ENCODE data around the gene ZNF83. TPM values are rescaled to one million over a fixed set of nuclear protein-coding genes. Genes with fewer than 3 reads are reported as not detected.
"Not testable (repeated sequence)": the region's sequence is repeated elsewhere in the genome, so short reads cannot be mapped to it uniquely, and the experiment has no call there.

The ZNF83 gene
- total RNA-seq, 1 donor from 2014 or later = 58.7 TPM

DNA sequence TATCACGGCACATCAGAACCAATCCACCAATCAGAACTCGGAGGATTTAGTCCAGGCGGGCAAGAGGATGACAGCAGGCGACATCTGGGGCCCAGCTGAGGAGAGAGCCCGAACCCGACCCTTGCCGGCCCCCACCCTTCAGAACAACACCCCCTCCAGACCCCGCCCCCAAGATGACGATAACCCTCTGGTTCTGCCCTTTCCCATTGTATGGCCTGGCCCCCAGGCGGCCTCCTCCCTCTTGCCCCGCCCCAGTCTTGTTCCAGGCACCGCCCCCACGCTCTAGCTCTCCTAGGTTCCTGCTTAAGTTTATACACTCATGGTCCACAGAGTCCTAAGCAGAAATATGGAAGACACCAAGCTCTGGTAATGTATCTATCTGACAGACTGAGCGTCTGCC is 2.8 kb upstream of the ZNF83 start:
- DNase-seq (ENCODE audit: extremely low read depth, low read depth, low spot score) = no peak

DNA sequence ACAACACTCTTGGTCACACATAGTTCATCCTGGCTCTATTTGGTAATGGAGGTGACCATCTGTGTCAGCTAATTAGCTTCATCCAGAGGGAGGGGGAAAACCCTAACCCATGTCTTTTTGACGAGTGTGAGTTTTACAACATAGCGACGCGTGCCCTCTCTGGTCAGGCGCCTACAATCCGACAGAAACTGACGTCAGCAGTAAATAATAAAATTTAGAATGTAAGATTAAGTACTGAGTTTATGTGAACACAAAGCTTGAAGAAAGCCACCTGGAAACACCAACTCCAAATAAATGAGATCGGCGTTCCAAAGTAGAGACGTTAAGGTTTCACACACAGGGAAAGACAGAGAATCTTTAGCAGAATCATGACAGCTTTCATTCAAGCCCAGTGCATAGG is 1.8 kb upstream of the ZNF83 start:
- no peak for DNase-seq (ENCODE audit: extremely low read depth, low read depth, low spot score)

DNA sequence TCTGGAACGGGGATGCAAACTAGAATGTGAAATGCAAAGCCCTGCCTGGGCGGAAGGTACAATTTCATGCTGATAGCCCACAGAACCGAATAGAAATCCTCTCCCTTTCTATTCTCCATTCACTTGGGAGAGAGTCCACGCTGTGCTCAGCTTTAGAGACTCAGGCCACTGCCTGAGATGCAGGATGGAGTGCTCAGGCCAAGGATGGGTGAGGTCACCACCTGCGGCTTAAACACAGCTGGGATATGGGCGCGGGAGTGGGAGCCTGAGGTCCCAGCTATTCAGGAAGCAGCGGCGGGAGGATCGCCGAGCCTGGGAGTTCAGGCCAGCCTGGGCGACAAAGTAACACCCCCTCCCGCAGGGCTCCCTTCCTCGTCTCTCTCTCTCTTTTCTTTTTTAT is 446 bp upstream of the ZNF83 start:
- no peak for DNase-seq (ENCODE audit: extremely low read depth, low read depth, low spot score)

DNA sequence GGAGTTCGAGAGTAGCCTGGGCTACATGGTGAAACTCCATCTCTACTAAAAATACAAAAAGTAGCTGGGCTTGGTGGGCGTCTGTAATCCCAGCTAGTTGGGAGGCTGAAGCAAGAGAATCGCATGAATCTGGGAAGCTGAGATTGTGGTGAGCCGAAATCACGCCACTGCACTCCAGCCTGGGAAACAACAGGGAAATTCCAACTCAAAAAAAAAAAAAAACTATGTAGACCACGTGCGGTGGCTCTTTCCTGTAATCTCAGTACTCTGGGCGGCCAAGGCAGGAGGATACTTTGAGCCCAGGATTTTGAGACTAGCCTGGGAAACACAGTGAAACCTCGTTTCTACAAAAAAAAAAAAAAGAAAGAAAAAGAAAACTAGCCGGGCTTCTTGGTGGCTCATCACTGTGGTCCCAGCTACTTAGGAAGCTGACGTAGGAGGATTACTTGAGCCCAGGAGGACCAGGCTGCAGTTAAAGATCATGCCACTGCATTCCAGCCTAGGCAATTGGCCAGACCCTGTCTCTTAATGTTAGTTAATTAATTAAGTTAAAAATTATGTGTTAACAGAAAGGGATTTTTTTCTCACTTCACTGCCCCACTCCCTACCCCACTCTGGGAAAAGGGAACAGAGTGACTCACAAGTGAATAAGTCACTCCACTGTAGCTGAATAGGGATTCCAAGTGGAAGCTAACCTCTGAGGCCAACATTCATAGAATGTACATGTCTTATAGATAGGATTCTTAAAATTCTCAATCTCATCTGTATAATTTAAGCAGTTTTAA is 2.2 kb downstream of the ZNF83 start:
- DNase-seq (ENCODE audit: extremely low read depth, low read depth, low spot score) = no peak

DNA sequence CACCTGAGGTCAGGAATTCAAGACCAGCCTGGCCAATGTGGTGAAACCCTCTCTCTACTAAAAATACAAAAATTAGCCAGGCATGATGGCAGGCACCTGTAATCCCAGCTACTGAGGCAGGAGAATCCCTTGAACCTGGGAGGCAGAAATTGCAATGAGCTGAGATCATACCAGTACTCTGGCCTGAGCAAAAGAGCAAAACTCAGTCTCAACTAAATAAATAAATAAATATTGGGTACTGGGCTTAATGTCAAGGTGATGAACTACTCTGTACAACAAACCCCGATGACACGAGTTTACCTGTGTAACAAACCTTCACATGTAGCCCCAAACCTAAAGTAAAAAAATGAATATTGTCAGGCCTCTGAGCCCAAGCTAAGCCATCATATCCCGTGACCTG is 10.7 kb downstream of the ZNF83 start:
- DNase-seq (ENCODE audit: extremely low read depth, low read depth, low spot score) = not testable (repeated sequence)

DNA sequence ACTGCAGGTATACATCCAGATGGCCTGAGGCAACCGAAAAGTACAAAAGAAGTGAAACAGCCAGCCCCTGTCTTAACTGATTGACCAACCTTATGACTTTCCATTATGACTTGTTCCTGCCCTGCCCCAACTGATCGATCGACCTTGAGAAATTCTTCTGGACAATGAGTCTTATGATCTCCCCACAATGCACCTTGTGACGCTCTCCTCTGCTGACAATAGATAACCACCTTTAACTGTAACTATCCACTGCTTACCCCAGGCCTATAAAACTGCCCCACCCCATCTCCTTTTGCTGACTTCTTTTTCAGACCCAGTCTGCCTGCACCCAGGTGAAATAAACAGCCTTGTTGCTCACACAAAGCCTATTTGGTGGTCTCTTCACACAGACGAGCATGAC is 11.2 kb downstream of the ZNF83 start:
- no peak for DNase-seq (ENCODE audit: extremely low read depth, low read depth, low spot score)

DNA sequence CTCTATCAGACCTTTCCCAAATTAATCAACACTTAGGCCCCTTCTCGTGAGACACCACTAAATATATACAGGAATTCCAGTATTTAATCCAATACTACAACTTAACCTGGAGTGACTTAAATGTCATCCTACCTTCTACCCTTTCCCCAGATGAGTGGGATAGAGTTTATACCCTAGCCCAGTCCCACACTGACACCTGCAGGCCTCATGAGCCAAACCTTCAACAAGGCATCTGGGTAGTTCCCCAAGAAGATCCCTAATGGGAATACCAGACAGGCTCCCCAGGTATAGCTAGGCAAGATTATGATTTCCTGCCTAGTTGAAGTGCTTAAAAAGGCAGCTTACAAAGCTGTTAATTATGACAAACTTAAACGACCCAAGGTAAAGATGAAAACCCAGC is 15.9 kb downstream of the ZNF83 start:
- DNase-seq (ENCODE audit: extremely low read depth, low read depth, low spot score) = no peak

DNA sequence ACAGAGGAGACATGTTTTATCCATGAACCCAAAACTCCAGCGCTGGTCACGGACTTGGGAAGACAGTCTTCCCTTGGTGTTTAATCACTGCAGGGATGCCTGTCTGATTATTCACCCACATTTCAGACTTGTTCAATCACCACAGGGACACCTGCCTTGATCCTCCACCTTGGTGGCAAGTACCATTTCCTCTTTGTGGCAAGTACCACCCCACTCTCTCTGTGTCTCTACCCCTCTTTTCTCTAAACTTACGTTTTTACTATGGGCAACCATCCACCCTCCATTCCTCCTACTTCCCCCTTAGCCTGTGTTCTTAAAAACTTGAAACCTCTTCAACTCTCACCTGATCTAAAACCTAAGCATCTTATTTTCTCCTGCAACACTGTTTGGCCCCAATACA is 16.8 kb downstream of the ZNF83 start:
- no peak for DNase-seq (ENCODE audit: extremely low read depth, low read depth, low spot score)

DNA sequence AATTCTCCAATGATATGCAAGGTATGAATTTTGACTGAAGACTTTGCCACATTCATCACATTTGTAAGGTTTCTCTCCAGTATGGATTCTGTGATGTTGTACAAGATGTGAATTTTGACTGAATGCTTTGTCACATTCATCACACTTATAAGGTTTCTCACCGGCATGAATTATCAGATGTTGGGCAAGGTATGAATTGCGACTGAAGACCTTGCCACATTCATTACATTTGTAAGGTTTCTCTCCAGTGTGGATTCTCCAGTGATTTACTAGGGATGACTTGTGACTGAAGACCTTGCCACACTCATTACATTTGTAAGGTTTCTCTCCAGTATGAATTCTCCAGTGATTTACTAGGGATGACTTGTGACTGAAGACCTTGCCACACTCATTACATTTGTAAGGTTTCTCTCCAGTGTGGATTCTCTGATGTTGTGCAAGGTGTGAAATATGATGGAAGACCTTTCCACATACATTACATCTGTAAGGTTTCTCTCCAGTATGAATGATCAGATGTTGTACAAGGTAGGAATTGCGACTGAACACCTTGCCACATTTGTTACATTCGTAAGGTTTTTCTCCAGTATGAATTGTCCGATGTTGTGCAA is 24.8 kb downstream of the ZNF83 start:
- DNase-seq (ENCODE audit: extremely low read depth, low read depth, low spot score) = no peak

DNA sequence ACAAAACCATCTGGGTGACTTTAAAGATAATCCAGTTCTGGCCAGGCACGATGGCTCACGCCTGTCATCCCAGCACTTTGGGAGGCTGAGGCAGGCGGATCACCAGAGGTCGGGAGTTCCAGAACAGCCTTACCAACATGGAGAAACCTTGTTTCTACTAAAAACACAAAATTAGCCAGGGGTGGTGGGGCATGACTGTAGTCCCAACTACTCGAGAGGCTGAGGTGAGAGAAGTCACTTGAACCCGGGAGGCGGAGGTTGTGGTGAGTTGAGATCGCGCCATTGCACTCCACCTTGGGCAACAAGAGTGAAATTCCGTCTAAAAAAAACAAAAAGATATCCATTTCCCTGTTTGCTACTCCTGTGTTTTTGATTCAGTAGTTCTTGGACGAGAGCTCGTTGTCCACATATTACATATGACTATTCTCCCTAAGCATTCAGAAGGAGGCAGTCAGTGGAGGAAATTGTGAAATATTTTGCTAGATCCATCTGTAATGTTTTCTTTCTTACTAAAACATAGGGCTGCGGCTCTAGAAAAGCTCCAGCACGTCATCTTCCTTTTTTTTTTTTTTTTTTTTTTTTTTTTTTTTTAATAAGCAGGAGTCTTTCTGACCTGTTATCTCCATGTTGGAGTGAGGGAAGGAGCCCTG is 34.5 kb downstream of the ZNF83 start:
- no peak for DNase-seq (ENCODE audit: extremely low read depth, low read depth, low spot score)

DNA sequence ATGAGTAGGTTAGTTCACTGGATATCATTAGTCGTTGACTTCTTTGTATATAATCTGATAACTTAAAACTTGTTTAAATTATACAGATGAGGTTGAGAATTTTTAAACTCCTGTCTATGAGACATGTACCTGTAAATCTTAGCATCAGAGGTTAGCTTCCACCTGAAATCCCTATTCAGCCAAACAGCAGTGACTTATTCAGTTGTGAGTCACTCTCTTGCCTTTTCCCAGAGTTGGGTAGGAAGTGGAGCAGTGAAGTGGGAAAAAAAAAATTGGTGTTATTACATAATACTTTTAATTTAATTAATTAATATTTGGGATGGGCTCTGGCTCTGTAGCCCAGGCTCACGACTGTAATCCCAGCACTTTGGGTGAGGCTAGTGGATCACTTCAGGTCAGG is 35.2 kb downstream of the ZNF83 start:
- DNase-seq (ENCODE audit: extremely low read depth, low read depth, low spot score) = no peak

DNA sequence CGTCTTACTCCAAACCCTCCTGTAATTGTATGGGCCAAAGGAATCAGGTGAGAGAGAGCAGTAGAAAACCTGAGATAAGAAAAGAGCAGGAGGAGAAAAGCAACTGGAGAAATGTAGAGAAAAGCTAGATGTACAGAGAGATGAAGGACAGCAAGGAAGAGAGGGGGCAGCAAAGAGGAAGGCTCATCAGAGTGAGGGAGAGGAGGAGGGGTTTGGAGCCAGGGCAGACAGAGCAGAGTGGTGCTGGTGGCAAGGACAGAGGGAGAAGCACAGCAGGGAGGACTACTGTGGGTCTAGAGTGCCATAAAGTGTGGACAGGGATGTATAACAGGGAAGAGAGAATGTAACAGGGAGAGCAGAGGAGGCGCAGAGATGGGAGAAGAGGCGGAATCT is 36.2 kb downstream of the ZNF83 start:
- not testable (repeated sequence) for DNase-seq (ENCODE audit: extremely low read depth, low read depth, low spot score)

DNA sequence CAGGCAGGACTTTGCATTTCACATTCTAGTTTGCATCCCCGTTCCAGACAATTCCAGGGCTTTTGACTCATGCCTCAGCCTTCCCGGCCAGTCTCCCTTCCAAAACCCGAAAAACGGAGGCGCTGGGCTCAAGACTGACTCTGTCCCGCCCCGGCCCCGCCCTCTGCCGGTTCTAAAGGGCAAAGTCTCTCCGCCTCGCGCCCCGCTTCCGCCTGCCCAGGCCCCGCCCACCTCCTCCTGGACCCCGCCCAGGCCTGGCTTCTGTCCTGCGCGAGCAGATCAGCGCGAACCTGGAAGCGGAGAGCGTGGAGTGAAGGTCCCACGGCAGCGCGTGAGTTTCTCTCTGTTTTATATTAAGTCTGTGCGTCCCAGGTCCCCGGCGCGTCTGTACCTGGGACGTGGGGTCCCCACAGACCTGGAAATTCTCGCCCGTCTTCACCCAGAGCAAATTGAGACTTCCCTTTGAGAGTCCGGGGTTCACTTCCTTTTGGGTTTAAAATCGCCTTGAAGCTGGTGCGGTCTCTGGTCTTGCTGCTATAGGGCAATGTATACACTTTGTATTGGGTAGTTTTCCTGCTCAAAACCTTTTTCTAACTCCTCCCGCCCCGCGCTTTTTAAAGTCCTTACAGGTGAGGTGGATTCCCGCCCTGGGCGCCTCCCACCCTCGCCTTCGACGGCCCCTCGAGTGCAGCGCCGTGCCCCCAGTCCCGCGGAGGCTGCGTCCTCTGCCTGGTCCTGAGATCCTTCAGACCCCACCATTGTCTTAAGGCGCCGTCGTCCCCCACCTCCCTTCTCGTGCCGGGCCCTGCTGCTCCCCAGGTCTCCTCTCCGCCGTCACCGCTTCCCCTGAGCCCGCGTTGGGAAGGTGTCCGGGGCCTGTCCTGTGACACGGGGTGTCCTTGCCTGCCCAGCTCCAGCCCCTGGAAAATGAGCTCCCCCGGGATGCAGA is 36.9 kb downstream of the ZNF83 start:
- DNase-seq (ENCODE audit: extremely low read depth, low read depth, low spot score) = no peak

DNA sequence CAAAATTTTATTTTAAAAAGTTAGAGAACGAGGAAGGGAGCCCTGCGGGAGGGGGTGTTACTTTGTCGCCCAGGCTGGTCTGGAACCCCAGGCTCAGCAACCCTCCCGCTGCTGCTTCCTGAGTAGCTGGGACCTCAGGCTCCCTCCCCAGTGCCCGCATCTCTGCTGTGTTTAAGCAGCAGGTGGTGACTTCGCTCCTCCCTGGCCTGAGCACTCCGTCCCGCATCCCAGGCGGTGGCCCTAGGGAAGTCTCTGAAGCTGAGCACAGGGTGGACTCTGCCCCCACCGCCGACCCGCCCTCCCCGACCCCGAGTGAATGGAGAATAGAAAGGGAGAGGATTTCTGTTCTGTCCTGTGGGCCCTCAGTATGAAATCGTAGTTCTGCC is 37.5 kb downstream of the ZNF83 start:
- DNase-seq (ENCODE audit: extremely low read depth, low read depth, low spot score) = no peak

DNA sequence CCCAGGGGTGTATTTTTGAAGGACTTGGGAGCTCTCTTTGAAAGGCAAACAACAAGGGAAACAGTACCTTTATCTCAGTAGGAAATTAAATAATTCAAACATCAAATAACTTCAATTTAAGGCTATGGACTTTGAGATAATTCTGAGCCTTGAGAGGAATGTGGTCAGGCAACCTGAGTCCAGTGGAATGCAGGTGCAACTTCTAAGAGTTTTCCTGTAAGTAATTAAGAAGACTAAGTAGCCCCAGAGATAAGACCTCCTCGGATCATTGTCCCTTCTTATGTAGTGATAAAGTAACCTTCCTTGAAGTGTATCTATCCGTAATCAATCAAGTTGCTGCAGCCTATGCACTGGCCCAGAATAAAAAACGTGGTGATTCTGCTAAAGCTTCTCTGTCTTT is 38.9 kb downstream of the ZNF83 start:
- no peak for DNase-seq (ENCODE audit: extremely low read depth, low read depth, low spot score)

DNA sequence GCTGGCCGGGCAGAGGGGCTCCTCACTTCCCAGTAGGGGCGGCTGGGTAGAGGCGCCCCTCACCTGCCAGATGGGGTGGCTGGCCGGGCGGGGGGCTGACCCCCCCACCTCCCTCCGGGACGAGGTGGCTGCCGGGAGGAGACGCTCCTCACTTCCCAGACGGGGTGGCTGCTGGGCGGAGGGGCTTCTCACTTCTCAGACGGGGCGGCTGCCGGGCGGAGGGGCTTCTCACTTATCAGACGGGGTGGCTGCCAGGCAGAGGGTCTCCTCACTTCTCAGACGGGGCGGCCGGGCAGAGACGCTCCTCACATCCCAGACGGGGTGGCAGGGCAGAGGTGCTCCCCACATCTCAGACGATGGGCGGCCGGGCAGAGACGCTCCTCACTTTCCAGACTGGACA is 44.7 kb downstream of the ZNF83 start:
- not testable (repeated sequence) for DNase-seq (ENCODE audit: extremely low read depth, low read depth, low spot score)

DNA sequence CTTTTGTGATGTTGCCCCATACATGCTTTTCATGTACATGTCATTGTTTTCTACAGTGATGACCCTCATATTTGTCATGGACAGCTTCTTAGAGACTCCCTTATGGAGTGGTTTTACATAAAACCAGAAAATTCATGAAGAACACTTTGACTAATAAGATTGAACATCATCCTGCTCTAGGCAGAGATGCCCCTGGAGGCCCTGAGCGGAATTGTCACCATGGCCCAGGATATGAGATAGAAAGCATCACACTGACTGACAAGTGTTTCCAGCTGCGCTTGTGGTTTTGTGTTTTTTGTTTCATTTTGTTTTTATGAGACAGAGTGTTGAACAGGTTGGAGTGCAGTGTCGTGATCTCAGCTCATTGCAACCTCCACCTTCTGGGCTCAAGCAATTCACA is 45.9 kb downstream of the ZNF83 start:
- DNase-seq (ENCODE audit: extremely low read depth, low read depth, low spot score) = no peak

DNA sequence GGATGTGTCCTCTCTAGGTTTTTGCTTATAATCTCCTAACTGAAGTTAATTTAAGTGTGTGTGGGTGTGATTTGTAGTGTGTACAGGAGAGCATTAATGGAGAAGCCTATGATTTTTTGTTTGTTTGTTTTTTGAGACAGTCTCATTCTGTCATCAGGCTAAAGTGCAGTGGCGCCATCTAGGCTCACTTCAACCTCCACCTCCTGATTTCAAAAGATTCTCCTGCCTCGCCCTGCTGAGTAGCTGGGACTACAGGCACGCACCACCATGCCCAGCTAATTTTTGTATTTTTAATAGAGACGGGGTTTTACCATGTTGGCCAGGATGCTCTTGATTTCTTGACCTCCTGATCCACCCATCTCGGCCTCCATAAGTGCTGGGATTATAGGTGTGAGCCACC is 47.4 kb downstream of the ZNF83 start:
- DNase-seq (ENCODE audit: extremely low read depth, low read depth, low spot score) = no peak

DNA sequence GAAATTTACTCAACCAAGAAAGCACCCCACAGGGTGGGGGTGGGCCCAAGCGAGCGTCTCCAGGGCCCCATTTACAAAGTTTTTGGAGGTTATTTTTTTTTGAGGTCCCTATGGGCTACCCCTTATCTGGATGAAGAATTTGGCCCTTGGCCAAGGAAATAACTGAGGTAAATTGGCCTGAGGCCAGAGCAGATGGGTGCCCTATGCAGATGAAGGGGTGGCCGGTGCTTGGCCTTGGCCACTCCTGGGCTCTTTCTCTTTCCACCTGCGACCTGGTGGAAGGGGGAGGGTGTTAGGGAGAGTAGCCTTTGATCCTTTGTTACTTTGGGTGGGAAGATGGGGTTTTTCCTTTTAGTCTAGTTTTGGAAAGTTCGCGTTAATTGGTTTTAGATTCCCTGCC is 52.6 kb downstream of the ZNF83 start:
- no peak for DNase-seq (ENCODE audit: extremely low read depth, low read depth, low spot score)

DNA sequence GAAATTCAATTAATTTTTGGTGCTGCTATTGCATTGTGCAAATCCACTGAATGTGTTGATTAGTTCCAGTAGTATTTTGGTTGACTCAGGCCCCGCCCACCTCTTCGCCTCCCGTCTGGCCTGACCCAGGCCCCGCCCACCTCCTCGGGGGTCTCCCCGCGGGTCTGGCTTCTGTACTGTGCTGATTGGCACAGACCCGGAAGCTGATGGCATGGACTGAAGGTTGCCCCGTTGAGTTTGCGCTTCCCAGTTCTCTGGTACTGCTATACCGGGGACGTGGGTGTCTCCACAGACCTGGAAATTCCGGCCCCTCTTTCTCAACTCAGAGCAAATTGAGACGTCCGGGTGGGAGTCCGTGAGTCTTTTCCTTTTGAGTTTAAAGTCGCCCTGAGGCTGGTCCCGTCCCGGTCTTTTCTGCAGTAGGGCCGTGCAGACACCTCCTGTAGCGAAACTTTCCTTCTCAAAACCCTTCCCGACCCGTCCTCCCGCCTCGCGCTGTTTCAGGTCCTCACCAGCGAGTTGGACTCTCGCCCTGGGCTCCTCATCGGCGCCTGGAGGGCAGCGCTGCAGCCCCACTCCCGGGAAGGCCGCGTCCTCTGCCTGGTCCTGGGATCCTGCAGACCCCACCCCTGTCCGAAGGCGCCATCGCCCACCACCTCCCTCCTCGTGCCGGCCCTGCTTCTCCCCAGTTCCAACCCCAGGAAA is 53.3 kb downstream of the ZNF83 start:
- no peak for DNase-seq (ENCODE audit: extremely low read depth, low read depth, low spot score)
